Vagina (tissue), 2 donors: ENCODE data around the gene ENPEP.

Source experiments
- POLR2A ChIP-seq, 2 donors: fragments of 450-650 bp; IDR thresholded peaks; one replicate each; pipeline ENCODE4 v1.6.1; 2017; ENCODE audit warnings: antibody characterized with exemption in 2 of 2, mild to moderate bottlenecking in 2 of 2, moderate library complexity in 2 of 2
- POLR2AphosphoS5 ChIP-seq, 2 donors: sonication (generic); formaldehyde crosslinking; IDR thresholded peaks; one replicate each; pipeline ENCODE4 v1.9.0; 2017; ENCODE audit warnings: antibody characterized with exemption in 2 of 2, mild to moderate bottlenecking in 2 of 2, low read depth in 1 of 2; ENCODE audit not compliant: insufficient read depth in 1 of 2

GRCh38 chr4:110550260-110550659 lies 74.3 kb downstream of the ENPEP start:
- TF ChIP-seq POLR2A (IDR thresholded peaks at IDR 0.05): no peak
- no peak for TF ChIP-seq POLR2AphosphoS5 (IDR thresholded peaks at IDR 0.05; ENCODE audit: insufficient read depth in 1 of 2, low read depth in 1 of 2)
